Keratinocyte (primary cell): ENCODE measurements around the gene P2RY12. TPM values are rescaled to one million over a fixed set of nuclear protein-coding genes. Genes with fewer than 3 reads are reported as not detected.

Experiments used
- DNase-seq: peaks from one replicate; pipeline ENCODE4 v3.0.0-alpha.2; 2011; ENCODE audit warnings: low read depth, missing footprints, low spot score
- FAIRE-seq: peaks from 2 replicates; lab custom pipeline; 2011; peaks lifted over from hg19 to GRCh38; lab: Jason Lieb, UNC
- H2AFZ ChIP-seq: 2 replicates; pipeline ENCODE4 v1.6.0; 2012; ENCODE audit warnings: low read length, control low read depth, inconsistent platforms; ENCODE audit not compliant: control insufficient read depth
- H3K27ac ChIP-seq: 2 replicates; pipeline ENCODE4 v1.5.1; 2011; ENCODE audit warnings: low read length; ENCODE audit not compliant: control insufficient read depth, insufficient read depth
- H3K27me3 ChIP-seq: 3 replicates; pipeline ENCODE4 v1.6.0; 2011; ENCODE audit warnings: low read length; ENCODE audit not compliant: control insufficient read depth, insufficient read depth; ENCODE audit errors: extremely low read depth
- H3K36me3 ChIP-seq, 2 experiments: 2 replicates in 1 of 2; 3 replicates in 1 of 2; pipeline ENCODE4 v1.5.1; 2011; ENCODE audit warnings: low read length in 2 of 2, mild to moderate bottlenecking in 1 of 2; ENCODE audit not compliant: control insufficient read depth in 2 of 2, insufficient read depth in 2 of 2; ENCODE audit errors: extremely low read depth in 1 of 2
- H3K4me1 ChIP-seq: 3 replicates; pipeline ENCODE4 v1.5.1; 2011; ENCODE audit warnings: low read length; ENCODE audit not compliant: control insufficient read depth, insufficient read depth; ENCODE audit errors: extremely low read depth
- H3K4me2 ChIP-seq: 3 replicates; pipeline ENCODE4 v1.6.0; 2011; ENCODE audit warnings: low read depth, low read length; ENCODE audit not compliant: control insufficient read depth, insufficient read depth; ENCODE audit errors: extremely low read depth
- H3K4me3 ChIP-seq, 3 experiments: fragments of 200-600 bp in 1 of 3; sonication (generic) in 1 of 3; 2 replicates in 2 of 3; 3 replicates in 1 of 3; pipeline ENCODE4 v1.5.1; 2011 to 2016; ENCODE audit warnings: low read length in 3 of 3, mild to moderate bottlenecking in 3 of 3, control low read depth in 2 of 3, inconsistent platforms in 1 of 3, low read depth in 1 of 3, mixed read lengths in 1 of 3, mixed run types in 1 of 3, moderate library complexity in 1 of 3; ENCODE audit not compliant: control insufficient read depth in 2 of 3, insufficient read depth in 2 of 3; ENCODE audit errors: extremely low read depth in 1 of 3
- H3K79me2 ChIP-seq: 2 replicates; pipeline ENCODE4 v1.6.0; 2012; ENCODE audit warnings: low read length; ENCODE audit not compliant: control insufficient read depth, insufficient read depth
- H3K9ac ChIP-seq: 3 replicates; pipeline ENCODE4 v1.6.0; 2011; ENCODE audit warnings: low read length; ENCODE audit not compliant: control insufficient read depth, insufficient read depth; ENCODE audit errors: extremely low read depth
- H3K9me1 ChIP-seq: 3 replicates; pipeline ENCODE4 v1.6.0; 2011; ENCODE audit warnings: low read length; ENCODE audit not compliant: control insufficient read depth, insufficient read depth; ENCODE audit errors: extremely low read depth
- H3K9me3 ChIP-seq: 2 replicates; pipeline ENCODE4 v1.5.1; 2012; ENCODE audit warnings: low read depth, low read length; ENCODE audit not compliant: control insufficient read depth
- H4K20me1 ChIP-seq: 3 replicates; pipeline ENCODE4 v1.6.0; 2011; ENCODE audit warnings: low read length; ENCODE audit not compliant: control insufficient read depth, insufficient read depth; ENCODE audit errors: extremely low read depth
- CTCF ChIP-seq, 3 experiments: IDR thresholded peaks in 1 of 3; conservative IDR thresholded peaks in 1 of 3; optimal IDR thresholded peaks in 1 of 3; 2 replicates in 2 of 3; 3 replicates in 1 of 3; pipeline versions ENCODE3 to v1.5.1; 2011; ENCODE audit warnings: low read length in 3 of 3, mild to moderate bottlenecking in 3 of 3, moderate library complexity in 2 of 3, control low read depth in 1 of 3, inconsistent platforms in 1 of 3; ENCODE audit not compliant: insufficient read depth in 2 of 3; ENCODE audit errors: extremely low read depth in 1 of 3
- EZH2 ChIP-seq: IDR thresholded peaks from one replicate; pipeline ENCODE4 v1.6.1; 2012; ENCODE audit warnings: inconsistent platforms, mild to moderate bottlenecking, low read length, moderate library complexity
- dilution Hi-C: fragments of 300-500 bp; cut with MboI; formaldehyde crosslinking; loops from one replicate; pipeline ENCODE4 v1.7.0; 2020; ENCODE audit warnings: low sequenced_read_pairs; ENCODE audit not compliant: extremely low pct_ligation_motif_present
- polyA plus RNA-seq, 5 experiments: library from polyadenylated mRNA; depleted of rRNA in 3 of 5; stranded (reverse) in 3 of 5; stranded (forward) in 1 of 5; unstranded in 1 of 5; fragments of >200 nt; gene quantifications; 1 replicate in 1 of 5; 2 replicates in 3 of 5; 3 replicates in 1 of 5; pipeline versions ENCODE4 v1.2.1 to v1.2.3, GENCODE V29; 2011 to 2012; ENCODE audit warnings: missing spikeins in 2 of 5, low read depth in 1 of 5, low replicate concordance in 1 of 5

Gene P2RY12
- polyA plus RNA-seq, 1 donor (not counting 4 experiments of a cell fraction or from before 2014, with no cell fraction given): not detected

GRCh38 chr3:151367448-151367847 lies 17.1 kb downstream of the P2RY12 start:
- no peak overlapping the region for H3K4me2 ChIP-seq
- FAIRE-seq: no peak

GRCh38 chr3:151366993-151367392 lies 17.6 kb downstream of the P2RY12 start:
- H3K4me3 ChIP-seq: no peak overlapping the region
- dilution Hi-C loops: no loop called here
- H3K4me2 ChIP-seq: no peak overlapping the region
- H3K9me3 ChIP-seq: no peaks in the 10 kb centered on the region
- H2AFZ ChIP-seq: no peak overlapping the region
- no peak for FAIRE-seq
- TF ChIP-seq EZH2 (no peak), CTCF (optimal IDR thresholded peaks at IDR 0.05 in 1 of 3, IDR thresholded peaks at IDR 0.05 in 1 of 3, conservative IDR thresholded peaks at IDR 0.05 in 1 of 3; ENCODE audit: extremely low read depth in 1 of 3, insufficient read depth in 2 of 3, low read length in 3 of 3) (no peak)
- H3K4me1 ChIP-seq: no peaks in the 10 kb centered on the region
- no peaks in the 10 kb centered on the region for H4K20me1 ChIP-seq
- no peaks in the 10 kb centered on the region for H3K9me1 ChIP-seq
- no peak overlapping the region for H3K27ac ChIP-seq
- DNase-seq: no peak
- no peak overlapping the region for H3K9ac ChIP-seq
- no peaks in the 10 kb centered on the region for H3K36me3 ChIP-seq
- H3K27me3 ChIP-seq: no peaks in the 10 kb centered on the region
- H3K79me2 ChIP-seq: no peaks in the 10 kb centered on the region

More at GRCh38 chr3:151367448-151367847, 17.1 kb downstream of the P2RY12 start:
- Histone ChIP-seq H3K27ac (no peak overlapping the region), H3K27me3 (no peaks in the 10 kb centered on the region), H3K4me1 (no peaks in the 10 kb centered on the region), H3K9me3 (no peaks in the 10 kb centered on the region), H3K9me1 (no peaks in the 10 kb centered on the region), H3K9ac (no peak overlapping the region), H3K36me3 (no peaks in the 10 kb centered on the region), H3K79me2 (no peaks in the 10 kb centered on the region), H4K20me1 (no peaks in the 10 kb centered on the region), H2AFZ (no peak overlapping the region), H3K4me3 (no peak overlapping the region)
- DNase-seq: no peak
- no peak for TF ChIP-seq CTCF (optimal IDR thresholded peaks at IDR 0.05 in 1 of 3, IDR thresholded peaks at IDR 0.05 in 1 of 3, conservative IDR thresholded peaks at IDR 0.05 in 1 of 3; ENCODE audit: extremely low read depth in 1 of 3, insufficient read depth in 2 of 3, low read length in 3 of 3)
- TF ChIP-seq EZH2: no peak
- dilution Hi-C loops: no loop called here
